CD14-positive monocyte (primary cell): Measurements from ENCODE around the gene SIGLEC8. TPM values are rescaled to one million over a fixed set of nuclear protein-coding genes. Genes with fewer than 3 reads are reported as not detected.

ENCODE experiments used
- DNase-seq, 3 donors: peaks; one replicate each; pipeline ENCODE4 v3.0.0-alpha.2; 2011 to 2022
- H2AFZ ChIP-seq: 2 replicates; pipeline ENCODE4 v1.6.0; 2012; ENCODE audit warnings: mild to moderate bottlenecking, low read depth, low read length, inconsistent platforms; ENCODE audit not compliant: insufficient read depth, poor library complexity, severe bottlenecking
- H3K27ac ChIP-seq, 2 donors: 1 replicate in 1 of 2; 2 replicates in 1 of 2; pipeline ENCODE4 v1.5.1; 2012 to 2013; ENCODE audit warnings: low read length in 2 of 2, control low read depth in 1 of 2, inconsistent platforms in 1 of 2, low read depth in 1 of 2, mild to moderate bottlenecking in 1 of 2
- H3K27me3 ChIP-seq, 2 donors: one replicate each; pipeline versions ENCODE4 v1.6.0 to v1.6.1; 2011 to 2013; ENCODE audit warnings: low read length in 2 of 2; ENCODE audit not compliant: control insufficient read depth in 2 of 2, insufficient read depth in 2 of 2
- H3K36me3 ChIP-seq, 2 donors: replicated peaks in 1 of 2; 1 replicate in 1 of 2; 2 replicates in 1 of 2; pipeline versions ENCODE4 v1.5.1 to v1.6.1; 2012 to 2013; ENCODE audit warnings: low read length in 2 of 2, control low read depth in 1 of 2, inconsistent platforms in 1 of 2, mild to moderate bottlenecking in 1 of 2; ENCODE audit not compliant: insufficient read depth in 2 of 2, control insufficient read depth in 1 of 2
- H3K4me1 ChIP-seq, 2 donors: 1 replicate in 1 of 2; 2 replicates in 1 of 2; pipeline versions ENCODE4 v1.5.1 to v1.6.1; 2012 to 2013; ENCODE audit warnings: low read length in 2 of 2, control low read depth in 1 of 2, inconsistent platforms in 1 of 2, mild to moderate bottlenecking in 1 of 2, moderate library complexity in 1 of 2; ENCODE audit not compliant: insufficient read depth in 2 of 2, control insufficient read depth in 1 of 2
- H3K4me2 ChIP-seq: replicated peaks from 2 replicates; pipeline ENCODE3; 2012; ENCODE audit warnings: low read length, moderate library complexity, mild to moderate bottlenecking; ENCODE audit not compliant: poor library complexity, severe bottlenecking; ENCODE audit errors: extremely low read depth
- H3K4me3 ChIP-seq, 3 experiments: fragments of 200-600 bp in 1 of 3; sonication (generic) in 1 of 3; replicated peaks in 1 of 3; 1 replicate in 2 of 3; 2 replicates in 1 of 3; pipeline ENCODE4 v1.5.1; 2011 to 2013; ENCODE audit warnings: low read length in 3 of 3, mild to moderate bottlenecking in 3 of 3, control low read depth in 2 of 3, low read depth in 2 of 3, inconsistent platforms in 1 of 3, moderate library complexity in 1 of 3
- H3K79me2 ChIP-seq: 2 replicates; pipeline ENCODE4 v1.6.0; 2012; ENCODE audit warnings: mild to moderate bottlenecking, control low read depth, inconsistent platforms, low read length, moderate library complexity; ENCODE audit not compliant: insufficient read depth
- H3K9ac ChIP-seq: 2 replicates; pipeline ENCODE4 v1.6.0; 2017; ENCODE audit warnings: low read length, mild to moderate bottlenecking; ENCODE audit not compliant: insufficient read depth, poor library complexity, severe bottlenecking
- H3K9me3 ChIP-seq, 2 donors: replicated peaks in 1 of 2; 1 replicate in 1 of 2; 2 replicates in 1 of 2; pipeline versions ENCODE4 v1.5.1 to v1.6.1; 2012 to 2013; ENCODE audit warnings: low read length in 2 of 2, control low read depth in 1 of 2; ENCODE audit not compliant: control insufficient read depth in 1 of 2, insufficient read depth in 1 of 2
- H4K20me1 ChIP-seq: 2 replicates; pipeline ENCODE4 v1.6.0; 2012; ENCODE audit warnings: mild to moderate bottlenecking, low read length, control low read depth, moderate library complexity; ENCODE audit not compliant: insufficient read depth
- H3K27ac Mint-ChIP-seq, 7 donors: one replicate each; pipeline ENCODE4 v1.8.0; 2020; ENCODE audit warnings: mild to moderate bottlenecking in 7 of 7, mixed read lengths in 7 of 7, moderate library complexity in 6 of 7, inconsistent platforms in 2 of 7
- H3K27me3 Mint-ChIP-seq, 3 donors: one replicate each; pipeline ENCODE4 v1.8.0; 2021 to 2022; ENCODE audit warnings: low read depth in 3 of 3, mild to moderate bottlenecking in 3 of 3, mixed read lengths in 3 of 3, moderate library complexity in 3 of 3, inconsistent platforms in 1 of 3
- H3K36me3 Mint-ChIP-seq, 2 donors: one replicate each; pipeline ENCODE4 v1.8.0; 2020; ENCODE audit warnings: mixed read lengths in 2 of 2, inconsistent platforms in 1 of 2, mild to moderate bottlenecking in 1 of 2
- H3K4me1 Mint-ChIP-seq: one replicate; pipeline ENCODE4 v1.8.0; 2020; ENCODE audit warnings: mild to moderate bottlenecking, mixed read lengths
- H3K4me3 Mint-ChIP-seq, 2 donors: one replicate each; pipeline ENCODE4 v1.8.0; 2020; ENCODE audit warnings: mild to moderate bottlenecking in 2 of 2, mixed read lengths in 2 of 2, moderate library complexity in 1 of 2
- H3K9me3 Mint-ChIP-seq, 7 donors: one replicate each; pipeline ENCODE4 v1.8.0; 2020 to 2022; ENCODE audit warnings: mixed read lengths in 7 of 7, mild to moderate bottlenecking in 6 of 7, moderate library complexity in 6 of 7, inconsistent platforms in 2 of 7
- CTCF ChIP-seq: fragments of 200-600 bp; IDR thresholded peaks from one replicate; pipeline ENCODE4 v1.8.0; 2022; ENCODE audit warnings: antibody characterized with exemption, mild to moderate bottlenecking
- WGBS: methylation state at CpG from one replicate; pipeline ENCODE4 v1.1.5; 2013; ENCODE audit warnings: missing lambda C conversion rate; ENCODE audit not compliant: insufficient coverage; 5-methylcytosine and 5-hydroxymethylcytosine counted together
- intact Hi-C, 2 donors: fragments of 100-400 bp; cut with micrococcal nuclease; formaldehyde crosslinking; loops; one replicate each; pipeline versions ENCODE4 v1.15.0 to v1.15.1; 2023
- polyA plus RNA-seq, 3 donors: library from polyadenylated mRNA; depleted of rRNA in 1 of 3; unstranded in 2 of 3; stranded (reverse) in 1 of 3; fragments of 300-500 nt in 2 of 3; fragments of >200 nt in 1 of 3; fragmentation: Illumina TruSeq in 2 of 3; gene quantifications; 1 replicate in 2 of 3; 2 replicates in 1 of 3; pipeline ENCODE4 v1.2.3, GENCODE V29; 2012 to 2021

SIGLEC8 gene
- polyA plus RNA-seq, 3 donors = not detected

GRCh38 chr19:51491586-51491985 is 33.3 kb upstream of the SIGLEC8 start:
- Mint-ChIP-seq H3K4me1 (peaks cover 24% of the 10 kb centered on the region), H3K27ac (no peak overlapping the region), H3K27me3 (peaks cover 0 to 2% (median 2%) of the 10 kb centered on the region in 3 donors), H3K4me3 (no peak overlapping the region), H3K36me3 (peaks cover 12 to 26% of the 10 kb centered on the region in 2 donors), H3K9me3 (peaks cover 0 to 2% (median 0%) of the 10 kb centered on the region in 7 donors)
- Histone ChIP-seq H3K27ac (no peak overlapping the region), H4K20me1 (no peaks in the 10 kb centered on the region), H3K79me2 (no peaks in the 10 kb centered on the region), H3K9ac (no peak overlapping the region), H3K4me2 (no peak overlapping the region), H3K36me3 (peaks cover 0 to 5% of the 10 kb centered on the region in 2 donors), H3K4me1 (peaks cover 20 to 23% of the 10 kb centered on the region in 2 donors), H3K4me3 (no peak overlapping the region), H2AFZ (no peak overlapping the region), H3K9me3 (no peaks in the 10 kb centered on the region), H3K27me3 (no peaks in the 10 kb centered on the region)
- WGBS = 100% methylated on average over 4 of the region's 7 CpGs
- DNase-seq = no peak
- intact Hi-C loops = no loop called here
- no peak for TF ChIP-seq CTCF

GRCh38 chr19:51490676-51491075 is 32.4 kb upstream of the SIGLEC8 start:
- H3K9ac ChIP-seq = no peak overlapping the region
- no peak overlapping the region for H3K4me2 ChIP-seq
- H3K4me3 Mint-ChIP-seq = no peak overlapping the region
- H3K27ac Mint-ChIP-seq = no peak overlapping the region
- no peaks in the 10 kb centered on the region for H4K20me1 ChIP-seq
- no peak overlapping the region for H3K4me3 ChIP-seq
- no peak overlapping the region for H3K27ac ChIP-seq
- H3K27me3 ChIP-seq = no peaks in the 10 kb centered on the region
- H3K36me3 ChIP-seq = peaks cover 0 to 5% of the 10 kb centered on the region in 2 donors
- no peak overlapping the region for H2AFZ ChIP-seq
- peaks cover 0 to 5% (median 0%) of the 10 kb centered on the region in 7 donors for H3K9me3 Mint-ChIP-seq
- no peak for DNase-seq
- H3K27me3 Mint-ChIP-seq = peaks cover 0 to 2% (median 2%) of the 10 kb centered on the region in 3 donors
- no peak for TF ChIP-seq CTCF
- H3K79me2 ChIP-seq = no peaks in the 10 kb centered on the region
- H3K4me1 ChIP-seq = peaks cover 20 to 23% of the 10 kb centered on the region in 2 donors
- peaks cover 9 to 22% of the 10 kb centered on the region in 2 donors for H3K36me3 Mint-ChIP-seq
- intact Hi-C loops = no loop called here
- no peaks in the 10 kb centered on the region for H3K9me3 ChIP-seq
- 68% methylated on average over 14 of the region's 14 CpGs for WGBS
- H3K4me1 Mint-ChIP-seq = peaks cover 24% of the 10 kb centered on the region
